Posterior cingulate gyrus (tissue), 11 donors: ENCODE data around the gene RSAD2.

Experiments
- DNase-seq, 10 donors: peaks; one replicate each; pipeline versions ENCODE4 v3.0.0 to v3.0.0-alpha.2; 2020 to 2021; ENCODE audit warnings: mixed read lengths in 3 of 10
- intact Hi-C: fragments of 100-400 bp; cut with DNase I; formaldehyde crosslinking; loops from one replicate; pipeline ENCODE4 v1.15.1; 2023

The RSAD2 gene

DNA sequence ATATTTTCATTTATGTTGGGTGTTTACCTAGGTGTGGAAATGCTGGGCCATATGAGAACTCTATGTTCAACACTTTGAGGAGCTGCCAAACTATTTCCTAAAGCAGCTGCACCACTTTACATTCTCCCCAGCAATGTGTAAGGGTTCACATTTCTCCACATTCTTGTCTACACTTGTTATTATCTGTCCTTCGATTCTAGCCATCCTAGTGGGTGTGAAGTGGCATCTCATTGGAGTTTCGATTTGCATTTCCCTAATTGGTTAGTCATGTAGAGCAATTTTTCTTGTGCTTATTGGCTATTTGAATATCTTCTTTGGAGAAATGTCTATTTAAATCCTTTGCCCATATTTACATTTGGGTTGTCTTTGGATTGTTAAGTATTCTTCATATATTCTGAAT, 61.5 kb downstream of the RSAD2 start:
- intact Hi-C loops = no loop called here
- no peak for DNase-seq

DNA sequence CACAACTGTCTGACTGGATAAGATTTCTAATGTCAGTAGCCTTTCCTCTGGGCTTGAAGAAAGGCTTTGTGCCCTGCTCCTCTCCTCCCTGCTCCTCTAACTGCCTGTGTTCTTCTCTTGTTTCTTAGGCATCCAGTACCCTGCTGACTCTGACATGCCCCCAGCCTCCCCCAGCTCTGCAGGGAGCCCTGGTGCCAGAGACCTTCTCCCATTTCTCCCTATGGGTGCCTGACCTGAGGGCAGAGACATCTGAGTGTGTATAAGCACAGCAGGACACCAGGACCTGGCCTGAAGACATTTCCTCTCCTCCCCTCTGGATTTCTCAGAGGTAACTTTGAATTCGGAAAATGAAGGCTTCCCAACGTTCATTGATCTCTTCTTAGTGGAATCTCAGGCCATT, 63.2 kb downstream of the RSAD2 start:
- intact Hi-C loops = no loop called here
- DNase-seq = no peak

DNA sequence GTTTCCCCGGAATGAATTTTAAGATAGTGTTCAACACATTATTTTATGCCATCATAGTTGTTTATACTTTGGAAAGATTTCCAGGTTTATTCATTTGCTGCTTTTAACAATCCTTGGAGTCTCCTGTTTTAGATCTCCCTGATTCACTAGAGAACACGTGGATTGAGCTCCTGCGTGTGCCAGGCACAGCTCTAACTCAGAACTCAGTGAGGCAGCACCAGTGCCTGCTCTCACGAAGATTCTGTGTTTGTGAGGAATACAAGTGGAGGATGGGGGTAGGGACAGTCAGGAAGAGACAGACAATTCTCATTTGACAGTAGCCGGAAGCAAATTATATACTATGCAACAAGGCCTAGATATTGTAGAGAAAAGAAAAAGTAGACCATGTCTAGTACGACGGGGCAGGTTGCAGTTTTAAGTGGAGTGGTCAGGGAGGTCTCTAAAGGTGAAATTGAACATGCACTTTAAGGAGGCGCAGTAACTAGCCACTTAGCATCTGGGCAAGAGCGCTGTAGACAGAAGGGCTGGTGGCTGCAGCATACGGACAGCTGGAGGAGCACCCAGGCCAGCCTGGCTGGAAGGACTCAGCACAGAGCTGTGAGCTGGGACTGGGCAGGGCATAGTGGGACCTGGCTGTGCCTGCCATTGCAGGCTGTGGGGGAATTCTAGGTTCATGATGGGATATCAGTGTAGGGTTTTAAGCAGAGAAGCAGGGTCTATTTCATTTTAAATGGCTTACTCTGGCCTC, 63.9 kb downstream of the RSAD2 start:
- intact Hi-C loops = no loop called here
- peak in 2 of 10 donors; percentile 48 to 88 for DNase-seq

DNA sequence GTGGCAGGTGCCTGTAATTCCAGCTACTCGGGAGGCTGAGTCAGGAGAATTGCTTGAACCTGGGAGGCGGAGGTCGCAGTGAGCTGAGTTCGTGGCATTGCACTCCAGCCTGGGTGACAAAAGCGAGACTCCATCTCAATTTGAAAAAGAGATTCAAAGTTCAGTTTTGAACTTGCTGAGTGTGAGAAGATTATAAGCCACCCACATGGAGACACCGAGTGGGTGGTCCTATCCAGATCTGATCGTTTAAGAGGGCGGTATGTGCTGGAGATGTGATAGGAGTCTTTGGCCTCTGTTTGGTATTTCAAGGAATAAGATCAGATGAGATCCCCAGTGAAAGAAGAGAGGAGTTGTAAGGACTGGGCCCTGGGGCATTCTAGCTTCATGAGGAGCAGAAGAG, 65.3 kb downstream of the RSAD2 start:
- no peak for DNase-seq
- intact Hi-C loops = no loop called here

DNA sequence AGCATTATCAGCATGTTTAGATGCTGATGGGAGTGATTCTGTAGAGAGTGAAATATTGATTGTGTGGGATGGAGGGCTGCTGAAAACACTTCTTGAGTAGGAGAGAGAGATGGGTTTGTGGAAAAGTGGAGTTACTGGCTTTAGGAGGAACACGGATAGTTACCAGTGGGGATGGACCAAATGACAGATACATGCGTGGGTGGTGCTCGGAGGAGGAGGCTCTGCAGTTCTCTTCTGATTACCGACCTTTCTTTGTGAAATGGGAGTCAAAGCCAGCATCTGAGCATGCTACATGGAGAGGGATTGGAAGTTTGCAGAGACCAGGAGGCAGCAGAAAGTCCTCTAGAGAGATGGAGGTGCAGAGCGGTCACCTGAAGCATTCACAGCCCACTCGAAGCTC, 65.9 kb downstream of the RSAD2 start:
- intact Hi-C loops = no loop called here
- DNase-seq = peak in 1 of 10 donors; percentile 69

DNA sequence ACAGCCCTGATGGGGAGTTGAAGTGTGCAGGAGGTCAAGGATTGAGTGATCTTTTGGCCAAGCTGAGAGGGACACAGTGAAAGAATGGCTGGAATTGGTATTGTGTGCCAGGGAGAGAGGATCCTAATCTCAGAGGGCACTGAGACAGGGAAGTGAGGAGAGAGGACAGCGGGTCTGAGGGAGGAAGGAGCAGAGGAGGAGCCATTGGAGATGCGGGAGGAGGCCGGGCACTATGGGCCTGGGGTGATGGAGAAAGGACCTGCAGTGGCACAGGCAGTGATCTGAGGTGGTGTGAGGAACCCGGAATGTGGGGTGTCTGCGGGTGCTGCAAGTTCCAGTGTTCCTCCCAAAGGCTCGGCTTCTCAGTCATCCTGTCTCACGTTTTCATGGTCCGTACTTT, 66.4 kb downstream of the RSAD2 start:
- intact Hi-C loops = no loop called here
- no peak for DNase-seq

DNA sequence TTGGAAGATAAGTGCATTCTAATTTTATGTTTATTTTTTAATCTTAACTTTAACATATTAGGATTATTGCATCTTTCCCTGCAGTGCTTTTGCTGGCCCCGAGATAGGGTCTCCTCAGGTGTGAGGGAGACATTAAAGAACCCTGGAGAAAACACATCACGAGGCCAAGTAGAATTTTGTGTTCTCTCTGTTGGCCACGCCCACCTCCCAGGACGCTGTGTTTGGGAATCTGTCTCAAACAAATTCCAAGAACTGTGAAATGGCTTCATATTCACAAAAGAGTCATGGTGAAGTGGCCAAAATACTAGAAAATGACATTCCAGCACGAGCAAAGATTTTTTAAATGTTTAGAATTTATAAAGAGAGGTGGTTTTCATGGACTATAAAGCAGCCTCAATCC, 67.0 kb downstream of the RSAD2 start:
- DNase-seq = no peak
- intact Hi-C loops = no loop called here

DNA sequence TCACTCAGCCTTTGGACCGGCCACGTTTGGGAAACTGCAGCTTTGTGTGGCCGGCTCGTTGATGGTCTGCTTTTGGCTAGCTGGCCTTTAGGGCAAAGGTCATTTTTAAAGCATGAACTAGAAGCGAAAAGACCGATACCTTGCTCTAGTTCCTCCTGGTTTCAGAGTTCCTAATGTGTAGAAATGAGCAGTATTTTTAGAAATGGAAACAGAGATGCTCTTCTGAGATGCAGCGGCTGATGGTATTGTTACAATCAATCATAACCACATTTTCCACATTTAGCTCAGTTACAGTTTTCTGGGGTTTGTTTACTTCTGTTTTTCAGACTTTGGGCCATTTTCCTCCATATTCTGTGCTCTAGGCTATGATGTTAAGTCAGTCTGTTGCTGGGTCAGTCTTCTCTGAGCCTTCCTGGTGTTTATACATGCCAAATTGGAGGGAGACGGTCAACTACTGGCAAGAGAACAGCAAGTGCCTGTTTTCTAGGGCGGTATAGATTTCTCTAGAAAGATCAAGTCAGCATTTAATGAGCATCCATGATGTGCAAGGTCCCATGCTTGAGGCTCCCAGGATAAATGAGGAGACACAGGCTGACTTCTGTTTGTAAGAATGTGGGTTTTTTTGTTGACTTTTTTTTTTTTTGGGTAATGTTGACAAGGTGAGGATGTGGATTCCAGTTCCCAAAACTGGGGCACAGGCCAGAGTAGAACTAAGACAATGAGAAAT, 67.7 kb downstream of the RSAD2 start:
- intact Hi-C loops = no loop called here

DNA sequence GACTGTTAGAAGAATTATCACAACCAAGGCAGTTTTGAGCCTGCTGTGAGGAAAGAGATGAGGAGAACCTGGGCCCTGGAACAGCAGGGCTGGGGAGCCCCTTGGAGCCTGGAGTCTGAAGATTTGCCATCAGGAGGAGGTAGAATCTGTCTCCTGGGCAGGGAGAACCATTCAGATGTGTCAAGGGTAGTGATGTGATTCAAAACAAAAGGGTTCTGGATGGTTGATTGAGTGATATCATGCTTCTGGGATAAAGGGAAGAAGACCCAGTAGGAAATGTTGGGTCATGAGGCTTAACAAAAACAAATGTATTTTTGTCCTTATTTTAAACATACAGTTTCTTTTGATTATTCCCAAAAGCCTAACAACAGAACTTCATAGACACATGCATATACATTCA, 68.2 kb downstream of the RSAD2 start:
- no peak for DNase-seq
- intact Hi-C loops = no loop called here

More for the DNA sequence above, 67.7 kb downstream of the RSAD2 start:
- no peak for DNase-seq

DNA sequence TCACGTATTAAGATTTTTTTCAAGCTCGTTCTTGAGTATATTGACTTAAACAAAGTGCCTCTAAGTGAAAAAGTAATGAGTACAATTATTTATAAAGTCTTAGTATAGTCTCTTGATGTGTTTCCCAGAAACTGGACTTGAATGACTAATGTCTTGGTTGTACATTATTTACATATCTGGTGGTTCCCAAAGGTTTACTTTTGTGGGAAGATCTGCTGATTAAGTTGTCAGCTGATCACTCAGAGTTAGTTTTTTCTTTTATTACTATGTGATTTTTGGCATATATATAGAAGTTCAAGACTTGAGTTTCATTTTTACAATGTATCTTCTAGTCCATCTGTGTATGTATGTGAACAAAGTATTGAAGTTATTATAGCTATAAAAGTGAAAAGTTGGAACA, 69.1 kb downstream of the RSAD2 start:
- intact Hi-C loops = no loop called here
- no peak for DNase-seq
